Measurements from ENCODE around the gene CHRD.

GRCh38 chr3:184343200-184343876 lies 36.5 kb upstream of the CHRD start:
- TF ChIP-seq, protein P1, sequence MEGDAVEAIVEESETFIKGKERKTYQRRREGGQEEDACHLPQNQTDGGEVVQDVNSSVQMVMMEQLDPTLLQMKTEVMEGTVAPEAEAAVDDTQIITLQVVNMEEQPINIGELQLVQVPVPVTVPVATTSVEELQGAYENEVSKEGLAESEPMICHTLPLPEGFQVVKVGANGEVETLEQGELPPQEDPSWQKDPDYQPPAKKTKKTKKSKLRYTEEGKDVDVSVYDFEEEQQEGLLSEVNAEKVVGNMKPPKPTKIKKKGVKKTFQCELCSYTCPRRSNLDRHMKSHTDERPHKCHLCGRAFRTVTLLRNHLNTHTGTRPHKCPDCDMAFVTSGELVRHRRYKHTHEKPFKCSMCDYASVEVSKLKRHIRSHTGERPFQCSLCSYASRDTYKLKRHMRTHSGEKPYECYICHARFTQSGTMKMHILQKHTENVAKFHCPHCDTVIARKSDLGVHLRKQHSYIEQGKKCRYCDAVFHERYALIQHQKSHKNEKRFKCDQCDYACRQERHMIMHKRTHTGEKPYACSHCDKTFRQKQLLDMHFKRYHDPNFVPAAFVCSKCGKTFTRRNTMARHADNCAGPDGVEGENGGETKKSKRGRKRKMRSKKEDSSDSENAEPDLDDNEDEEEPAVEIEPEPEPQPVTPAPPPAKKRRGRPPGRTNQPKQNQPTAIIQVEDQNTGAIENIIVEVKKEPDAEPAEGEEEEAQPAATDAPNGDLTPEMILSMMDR (IDR thresholded peaks at IDR 0.05) = no peak
- TF ChIP-seq POLR2A (IDR thresholded peaks at IDR 0.05) = no peak
- no peak for TF ChIP-seq POLR2AphosphoS5 (IDR thresholded peaks at IDR 0.05)
